Measurements from ENCODE around the gene ANKDD1A.
A peak's percentile ranks its signal among the peaks of the same experiment; 100 is the strongest.

Gene ANKDD1A

DNA sequence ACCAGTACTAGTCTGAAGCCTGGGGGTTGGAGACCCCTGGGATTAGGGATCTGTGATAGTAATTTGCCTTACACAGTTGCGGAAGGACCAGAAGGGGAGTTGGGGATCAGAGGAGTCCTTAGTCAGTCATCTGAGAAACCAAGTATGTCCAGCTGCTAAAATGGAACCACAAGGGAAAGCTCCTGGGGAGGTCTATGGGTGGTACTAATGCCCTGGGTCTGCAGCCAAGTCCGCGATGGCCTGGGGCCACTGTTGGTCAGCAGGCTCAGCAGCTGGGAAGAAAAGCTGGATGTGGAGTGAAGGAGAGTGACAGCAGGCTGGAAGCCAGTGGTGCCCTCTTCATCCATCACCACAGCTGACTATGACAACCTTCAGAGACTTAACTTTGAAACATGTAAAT lies 2.2 kb upstream of the ANKDD1A start:
- no peaks in the 10 kb centered on the region for H3K27me3 ChIP-seq (ENCODE audit: control insufficient read depth, insufficient read depth, low read length)

DNA sequence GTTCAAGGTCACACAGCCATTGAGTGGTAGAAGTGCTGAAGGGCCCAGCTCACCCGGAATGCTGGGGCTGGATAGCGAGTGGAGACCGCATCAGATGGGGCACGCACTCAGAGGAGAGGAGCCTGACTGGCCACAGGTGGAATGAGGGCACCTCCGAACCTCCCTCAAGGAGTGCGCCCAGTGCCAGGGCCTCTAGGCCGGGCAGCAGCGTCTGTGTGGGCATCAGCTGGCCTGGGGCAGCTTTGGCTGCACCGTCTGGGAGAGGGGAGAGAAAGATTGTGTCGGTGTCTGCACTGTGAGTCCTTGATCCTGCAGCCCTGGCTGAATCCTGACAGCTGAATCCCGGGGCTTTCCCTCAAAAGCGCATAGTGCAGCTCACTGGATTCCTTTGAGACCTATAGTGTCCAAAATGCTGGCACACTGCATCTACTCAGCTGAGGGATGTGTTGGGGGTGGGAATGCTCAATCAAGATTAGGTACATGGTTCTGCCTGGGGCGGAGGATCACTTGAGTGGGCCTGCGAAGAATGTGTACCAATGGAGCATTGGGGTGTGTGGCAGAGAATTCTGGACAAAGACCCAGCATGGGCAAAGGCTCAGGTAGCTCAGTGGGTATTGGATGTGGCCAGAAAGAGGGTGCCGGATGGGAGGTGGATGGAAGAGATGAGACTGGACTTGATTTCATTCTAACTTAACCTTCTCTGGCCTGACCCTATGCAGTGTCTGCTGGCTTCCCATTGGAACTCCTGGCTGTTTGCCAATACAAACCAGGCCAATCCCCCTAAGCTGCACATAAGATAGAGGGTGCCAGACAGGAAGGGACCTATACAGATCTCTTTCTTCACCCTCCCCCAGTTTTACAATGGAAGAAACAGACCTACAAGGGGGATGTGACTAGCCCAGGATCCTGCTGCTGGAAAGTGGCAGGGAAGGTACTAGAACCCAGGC lies 950 bp downstream of the ANKDD1A start:
- Histone ChIP-seq H3K4me3 (ENCODE audit: low read length) (peak overlapping the region; percentile 87), H3K36me3 (ENCODE audit: insufficient read depth, low read length) (no peaks in the 10 kb centered on the region), H3K4me2 (ENCODE audit: low read length) (peak overlapping the region; percentile 95), H3K9ac (ENCODE audit: low read depth, low read length) (no peak overlapping the region), H3K27me3 (ENCODE audit: control insufficient read depth, insufficient read depth, low read length) (no peaks in the 10 kb centered on the region), H3K4me1 (ENCODE audit: control insufficient read depth, insufficient read depth, low read length) (peaks cover 4% of the 10 kb centered on the region), H3K9me3 (replicated peaks; ENCODE audit: low read length) (no peaks in the 10 kb centered on the region)

More for the DNA sequence above, 2.2 kb upstream of the ANKDD1A start:
- Histone ChIP-seq H3K9ac (ENCODE audit: low read depth, low read length) (no peak overlapping the region), H3K4me1 (ENCODE audit: control insufficient read depth, insufficient read depth, low read length) (peaks cover 8% of the 10 kb centered on the region), H3K36me3 (ENCODE audit: insufficient read depth, low read length) (no peaks in the 10 kb centered on the region), H3K4me3 (ENCODE audit: low read length) (no peak overlapping the region), H3K9me3 (replicated peaks; ENCODE audit: low read length) (no peaks in the 10 kb centered on the region), H3K4me2 (ENCODE audit: low read length) (no peak overlapping the region)

DNA sequence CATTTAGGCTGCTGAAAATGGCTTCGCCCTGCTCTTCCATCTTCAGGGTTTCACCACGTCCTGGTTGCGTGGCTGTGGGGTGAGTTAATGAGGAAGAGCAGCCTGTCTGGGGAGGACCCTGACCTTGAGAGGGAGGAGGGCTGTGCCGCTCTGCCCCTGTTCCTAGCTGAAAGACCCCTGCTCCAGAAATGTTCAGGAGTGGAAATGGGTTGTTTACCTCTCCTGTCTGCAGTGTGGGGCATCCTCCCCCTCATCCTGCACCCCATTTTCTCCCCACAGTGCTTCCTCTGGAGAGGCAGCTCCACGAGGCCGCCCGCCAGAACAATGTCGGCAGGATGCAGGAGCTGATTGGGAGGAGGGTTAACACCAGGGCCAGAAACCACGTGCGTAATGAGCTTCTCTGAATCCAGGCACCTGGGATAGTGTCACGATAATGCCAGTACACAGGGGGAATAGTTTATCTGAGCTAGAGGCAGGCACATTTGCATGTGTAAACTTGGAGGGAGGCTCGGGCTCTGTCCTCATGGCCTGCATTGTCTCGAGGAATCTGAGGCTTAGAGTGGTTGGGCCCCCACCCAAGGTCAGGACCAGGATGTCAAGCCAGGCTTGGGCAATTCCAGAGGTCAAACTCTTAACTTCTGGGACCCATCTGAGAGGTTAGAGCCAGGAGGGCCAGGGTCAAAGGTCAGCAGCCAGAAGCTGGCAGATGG lies 4.0 kb downstream of the ANKDD1A start:
- no peaks in the 10 kb centered on the region for H3K9me3 ChIP-seq (replicated peaks; ENCODE audit: low read length)
- peaks cover 4% of the 10 kb centered on the region for H3K4me1 ChIP-seq (ENCODE audit: control insufficient read depth, insufficient read depth, low read length)
- no peak overlapping the region for H3K4me2 ChIP-seq (ENCODE audit: low read length)
- no peak overlapping the region for H3K4me3 ChIP-seq (ENCODE audit: low read length)
- H3K9ac ChIP-seq (ENCODE audit: low read depth, low read length), result no peak overlapping the region
- H3K27me3 ChIP-seq (ENCODE audit: control insufficient read depth, insufficient read depth, low read length), result no peaks in the 10 kb centered on the region
- H3K36me3 ChIP-seq (ENCODE audit: insufficient read depth, low read length), result no peaks in the 10 kb centered on the region

DNA sequence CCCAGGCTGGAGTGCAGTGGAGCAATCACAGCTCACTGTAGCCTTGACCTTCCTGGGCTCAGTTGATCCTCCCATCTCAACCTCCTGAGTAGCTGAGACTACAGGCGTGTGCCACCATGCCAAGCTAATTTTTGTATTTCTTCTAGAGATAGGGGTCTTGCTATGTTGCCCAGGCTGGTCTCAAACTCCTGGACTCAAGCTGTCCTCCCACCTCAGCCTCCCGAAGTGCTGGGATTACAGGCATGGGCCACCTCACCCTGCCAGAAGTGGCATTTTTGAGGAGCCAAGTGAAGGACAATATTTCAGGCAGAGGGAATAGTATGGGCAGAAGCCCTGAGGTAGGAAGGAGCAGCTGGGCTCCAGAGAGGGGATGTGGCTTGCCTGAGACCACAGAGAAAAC lies 4.7 kb downstream of the ANKDD1A start:
- Histone ChIP-seq H3K4me1 (ENCODE audit: control insufficient read depth, insufficient read depth, low read length) (peaks cover under 1% of the 10 kb centered on the region), H3K9me3 (replicated peaks; ENCODE audit: low read length) (no peaks in the 10 kb centered on the region), H3K36me3 (ENCODE audit: insufficient read depth, low read length) (no peaks in the 10 kb centered on the region), H3K4me3 (ENCODE audit: low read length) (no peak overlapping the region), H3K9ac (ENCODE audit: low read depth, low read length) (no peak overlapping the region), H3K27me3 (ENCODE audit: control insufficient read depth, insufficient read depth, low read length) (no peaks in the 10 kb centered on the region), H3K4me2 (ENCODE audit: low read length) (no peak overlapping the region)

DNA sequence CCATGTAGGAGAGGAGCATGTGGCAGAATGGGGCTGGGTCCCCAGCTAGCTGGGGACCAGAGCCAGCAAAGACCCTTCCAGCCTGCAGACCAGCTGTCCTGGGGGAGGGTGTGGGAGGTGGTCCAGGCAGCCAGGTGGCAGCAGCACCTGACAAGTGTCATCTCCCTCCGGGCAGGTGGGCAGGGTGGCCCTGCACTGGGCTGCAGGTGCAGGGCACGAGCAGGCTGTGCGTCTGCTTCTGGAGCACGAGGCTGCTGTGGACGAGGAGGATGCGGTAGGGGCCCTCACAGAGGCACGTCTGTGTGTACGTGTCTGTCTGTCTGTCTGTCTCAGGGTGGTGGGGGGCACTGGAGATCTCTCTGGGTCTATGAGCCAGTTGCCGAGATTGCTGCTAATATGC lies 5.5 kb downstream of the ANKDD1A start:
- Histone ChIP-seq H3K4me2 (ENCODE audit: low read length) (no peak overlapping the region), H3K9me3 (replicated peaks; ENCODE audit: low read length) (no peaks in the 10 kb centered on the region), H3K36me3 (ENCODE audit: insufficient read depth, low read length) (no peaks in the 10 kb centered on the region), H3K4me3 (ENCODE audit: low read length) (no peak overlapping the region), H3K4me1 (ENCODE audit: control insufficient read depth, insufficient read depth, low read length) (no peaks in the 10 kb centered on the region), H3K27me3 (ENCODE audit: control insufficient read depth, insufficient read depth, low read length) (no peaks in the 10 kb centered on the region), H3K9ac (ENCODE audit: low read depth, low read length) (no peak overlapping the region)

DNA sequence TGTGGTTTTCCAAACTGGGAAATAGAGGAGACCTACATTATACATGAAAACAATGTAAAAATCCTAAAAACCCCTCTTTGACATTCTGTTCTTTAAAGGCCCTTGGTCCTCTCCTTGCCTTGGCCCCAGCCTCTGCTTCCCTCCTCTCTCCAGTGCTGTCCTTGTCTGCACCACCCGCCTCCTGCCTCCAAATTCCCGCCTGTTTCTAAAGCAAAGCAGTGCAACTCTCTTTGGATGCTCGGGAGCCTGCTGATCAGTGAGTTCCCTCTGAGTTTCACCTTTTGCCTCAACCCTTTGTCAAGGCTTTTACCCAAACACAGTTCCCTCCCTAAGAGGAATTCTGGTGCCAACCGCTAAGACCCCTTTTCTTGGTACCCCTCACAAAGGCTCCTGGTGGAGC lies 8.0 kb downstream of the ANKDD1A start:
- Histone ChIP-seq H3K4me3 (ENCODE audit: low read length) (no peak overlapping the region), H3K9me3 (replicated peaks; ENCODE audit: low read length) (no peaks in the 10 kb centered on the region)

DNA sequence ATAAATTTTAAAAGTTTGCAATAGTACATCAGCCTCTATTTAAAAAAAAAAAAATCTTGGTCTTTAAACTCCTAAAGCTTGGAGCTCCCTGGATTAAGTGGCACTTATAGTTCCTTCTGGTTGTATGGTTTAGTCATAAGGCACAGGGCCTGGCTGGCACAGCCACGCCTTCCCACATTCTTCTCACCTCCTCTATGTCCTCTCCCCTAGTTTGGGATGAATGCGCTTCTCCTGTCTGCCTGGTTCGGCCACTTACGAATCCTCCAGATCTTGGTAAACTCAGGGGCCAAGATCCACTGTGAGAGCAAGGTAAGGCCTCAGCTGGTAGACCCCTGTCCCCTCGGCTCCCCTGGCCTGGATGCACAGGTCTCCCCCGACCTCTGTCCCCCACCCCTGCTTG lies 10.0 kb downstream of the ANKDD1A start:
- no peak overlapping the region for H3K4me3 ChIP-seq (ENCODE audit: low read length)
- no peak overlapping the region for H3K4me2 ChIP-seq (ENCODE audit: low read length)
- H3K27me3 ChIP-seq (ENCODE audit: control insufficient read depth, insufficient read depth, low read length), result no peaks in the 10 kb centered on the region
- no peaks in the 10 kb centered on the region for H3K36me3 ChIP-seq (ENCODE audit: insufficient read depth, low read length)
- H3K9me3 ChIP-seq (replicated peaks; ENCODE audit: low read length), result no peaks in the 10 kb centered on the region
- H3K9ac ChIP-seq (ENCODE audit: low read depth, low read length), result no peak overlapping the region
- H3K4me1 ChIP-seq (ENCODE audit: control insufficient read depth, insufficient read depth, low read length), result no peaks in the 10 kb centered on the region

More for the DNA sequence above, 8.0 kb downstream of the ANKDD1A start:
- H3K27me3 ChIP-seq (ENCODE audit: control insufficient read depth, insufficient read depth, low read length), result no peaks in the 10 kb centered on the region
- H3K9ac ChIP-seq (ENCODE audit: low read depth, low read length), result no peak overlapping the region
- H3K4me1 ChIP-seq (ENCODE audit: control insufficient read depth, insufficient read depth, low read length), result no peaks in the 10 kb centered on the region
- H3K4me2 ChIP-seq (ENCODE audit: low read length), result no peak overlapping the region
- H3K36me3 ChIP-seq (ENCODE audit: insufficient read depth, low read length), result no peaks in the 10 kb centered on the region

DNA sequence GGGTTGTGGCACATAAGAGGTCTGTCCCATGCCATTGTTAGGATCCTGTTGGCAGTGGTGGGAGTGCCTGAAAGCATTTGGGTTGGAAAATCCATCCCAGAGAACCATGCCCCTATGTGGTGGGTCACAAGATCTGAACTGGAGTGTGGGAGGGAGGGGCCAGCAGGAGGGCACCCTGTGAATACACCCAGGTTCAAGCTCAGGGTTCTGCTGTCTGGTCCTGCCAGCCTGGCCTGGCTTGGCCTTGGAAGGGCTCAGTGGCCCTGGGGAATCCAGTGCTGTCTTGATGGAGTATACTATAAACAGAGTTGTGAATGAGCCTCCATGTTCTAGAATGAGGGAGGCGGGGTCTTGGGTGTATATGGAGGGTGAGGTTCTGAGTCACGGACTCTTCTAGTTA lies 11.8 kb downstream of the ANKDD1A start:
- H3K36me3 ChIP-seq (ENCODE audit: insufficient read depth, low read length), result no peaks in the 10 kb centered on the region
- H3K4me1 ChIP-seq (ENCODE audit: control insufficient read depth, insufficient read depth, low read length), result no peaks in the 10 kb centered on the region
- no peaks in the 10 kb centered on the region for H3K27me3 ChIP-seq (ENCODE audit: control insufficient read depth, insufficient read depth, low read length)
- H3K9ac ChIP-seq (ENCODE audit: low read depth, low read length), result no peak overlapping the region
- no peak overlapping the region for H3K4me3 ChIP-seq (ENCODE audit: low read length)
- H3K4me2 ChIP-seq (ENCODE audit: low read length), result no peak overlapping the region
- no peaks in the 10 kb centered on the region for H3K9me3 ChIP-seq (replicated peaks; ENCODE audit: low read length)

DNA sequence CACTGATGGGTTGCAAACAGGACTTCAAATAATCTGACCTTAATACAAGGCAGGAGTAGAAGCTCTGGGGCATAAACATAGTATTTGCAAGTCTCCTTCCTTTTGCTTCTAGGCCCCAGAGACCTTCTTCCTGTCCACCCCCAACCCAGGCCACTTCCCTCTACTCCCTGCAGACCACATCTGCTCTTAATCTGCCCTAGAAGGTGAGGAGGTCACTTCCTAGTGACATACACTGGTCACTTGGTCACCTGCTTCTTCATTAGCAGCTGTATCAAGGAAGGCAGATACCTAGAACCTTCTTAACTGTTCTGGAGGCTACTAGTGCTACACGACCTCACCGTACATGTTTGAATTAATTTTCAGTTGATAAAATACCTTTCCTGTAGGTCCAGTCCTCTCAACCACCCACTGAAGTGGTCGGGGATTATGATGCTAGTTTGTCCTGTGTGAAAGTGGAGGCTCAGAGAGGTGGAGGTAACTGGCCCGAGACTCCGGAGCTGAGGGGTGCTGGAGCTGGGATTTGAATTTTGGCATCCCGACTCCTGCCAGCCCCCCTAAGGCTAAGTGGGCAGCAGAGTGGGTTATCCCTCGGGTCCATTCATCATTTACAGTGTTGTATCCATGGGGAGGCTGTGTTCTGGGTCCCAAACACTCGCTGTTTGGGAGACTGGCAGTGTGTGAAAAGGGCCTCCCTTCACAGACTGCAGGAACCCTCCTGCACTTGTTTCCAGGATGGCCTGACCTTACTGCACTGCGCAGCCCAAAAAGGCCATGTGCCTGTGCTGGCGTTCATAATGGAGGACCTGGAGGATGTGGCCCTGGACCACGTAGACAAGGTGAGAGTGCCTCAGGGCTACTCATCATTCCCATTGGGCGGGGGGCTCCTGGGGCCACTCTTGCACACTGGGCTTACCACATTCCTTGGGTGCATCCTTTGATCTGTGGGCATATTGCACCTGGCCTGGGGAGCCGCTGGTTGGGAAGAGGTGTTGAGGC lies 13.9 kb downstream of the ANKDD1A start:
- H3K4me1 ChIP-seq (ENCODE audit: control insufficient read depth, insufficient read depth, low read length), result peaks cover 2% of the 10 kb centered on the region
- no peaks in the 10 kb centered on the region for H3K27me3 ChIP-seq (ENCODE audit: control insufficient read depth, insufficient read depth, low read length)
- no peak overlapping the region for H3K4me3 ChIP-seq (ENCODE audit: low read length)

DNA sequence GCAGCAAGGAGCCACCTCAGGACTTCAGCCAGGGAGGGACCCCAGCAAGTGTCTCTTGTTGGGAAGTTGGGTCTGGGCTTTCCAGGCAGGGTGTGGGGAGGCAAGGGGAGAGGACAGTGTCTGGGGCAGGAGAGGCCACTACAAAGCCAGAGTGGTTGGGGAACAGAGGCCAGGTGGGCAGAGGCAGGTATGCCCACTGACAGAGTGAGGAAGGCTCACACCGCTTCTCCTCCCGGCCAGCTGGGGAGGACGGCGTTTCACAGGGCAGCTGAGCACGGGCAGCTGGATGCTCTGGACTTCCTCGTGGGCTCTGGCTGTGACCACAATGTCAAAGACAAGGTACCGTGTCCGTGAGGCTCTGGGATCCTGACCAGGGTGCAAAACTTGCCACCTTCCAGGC lies 15.0 kb downstream of the ANKDD1A start:
- Histone ChIP-seq H3K9ac (ENCODE audit: low read depth, low read length) (no peak overlapping the region), H3K36me3 (ENCODE audit: insufficient read depth, low read length) (no peaks in the 10 kb centered on the region)

More for the DNA sequence above, 13.9 kb downstream of the ANKDD1A start:
- no peak overlapping the region for H3K4me2 ChIP-seq (ENCODE audit: low read length)
- no peak overlapping the region for H3K9ac ChIP-seq (ENCODE audit: low read depth, low read length)
- no peaks in the 10 kb centered on the region for H3K36me3 ChIP-seq (ENCODE audit: insufficient read depth, low read length)
- no peaks in the 10 kb centered on the region for H3K9me3 ChIP-seq (replicated peaks; ENCODE audit: low read length)

More for the DNA sequence above, 15.0 kb downstream of the ANKDD1A start:
- Histone ChIP-seq H3K4me3 (ENCODE audit: low read length) (no peak overlapping the region), H3K4me2 (ENCODE audit: low read length) (no peak overlapping the region), H3K9me3 (replicated peaks; ENCODE audit: low read length) (no peaks in the 10 kb centered on the region), H3K27me3 (ENCODE audit: control insufficient read depth, insufficient read depth, low read length) (no peaks in the 10 kb centered on the region), H3K4me1 (ENCODE audit: control insufficient read depth, insufficient read depth, low read length) (peaks cover 5% of the 10 kb centered on the region)
